ENCODE measurements around the gene ADAMTS8. TPM values are rescaled to one million over a fixed set of nuclear protein-coding genes. Genes with fewer than 3 reads are reported as not detected.
A peak's percentile ranks its signal among the peaks of the same experiment; 100 is the strongest.

ADAMTS8 gene
- polyA plus RNA-seq, 1 of the 3 experiments (the other 2 are of a cell fraction), result not detected

DNA sequence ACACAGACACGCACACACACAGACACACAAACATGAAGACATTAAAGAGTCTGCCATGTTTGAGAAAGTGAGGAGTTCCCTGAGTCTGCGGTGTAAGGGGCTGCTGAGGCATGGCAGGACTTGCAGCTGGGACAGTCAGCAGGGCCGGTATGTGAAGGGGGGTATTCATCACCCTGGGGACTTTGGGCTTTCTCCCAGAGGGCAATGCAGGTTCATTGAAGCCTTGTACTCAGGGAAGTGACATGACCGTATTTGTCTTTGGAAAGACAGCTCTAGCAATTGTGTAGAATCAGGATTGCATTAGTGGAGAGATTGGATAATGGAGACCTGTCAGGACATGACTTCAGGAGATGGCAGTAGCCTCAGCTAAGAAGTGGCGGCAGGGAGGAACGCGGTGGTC lies 9.4 kb upstream of the ADAMTS8 start (continued):
- TF ChIP-seq SIN3A (IDR thresholded peaks at IDR 0.05; ENCODE audit: borderline replicate concordance, low read depth, low read length) (no peak), CHD2 (IDR thresholded peaks at IDR 0.05; ENCODE audit: low read length, partially characterized antibody) (no peak)
- TF ChIP-seq, protein P1, sequence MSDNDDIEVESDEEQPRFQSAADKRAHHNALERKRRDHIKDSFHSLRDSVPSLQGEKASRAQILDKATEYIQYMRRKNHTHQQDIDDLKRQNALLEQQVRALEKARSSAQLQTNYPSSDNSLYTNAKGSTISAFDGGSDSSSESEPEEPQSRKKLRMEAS (IDR thresholded peaks at IDR 0.05; ENCODE audit: low read depth), result no peak

DNA sequence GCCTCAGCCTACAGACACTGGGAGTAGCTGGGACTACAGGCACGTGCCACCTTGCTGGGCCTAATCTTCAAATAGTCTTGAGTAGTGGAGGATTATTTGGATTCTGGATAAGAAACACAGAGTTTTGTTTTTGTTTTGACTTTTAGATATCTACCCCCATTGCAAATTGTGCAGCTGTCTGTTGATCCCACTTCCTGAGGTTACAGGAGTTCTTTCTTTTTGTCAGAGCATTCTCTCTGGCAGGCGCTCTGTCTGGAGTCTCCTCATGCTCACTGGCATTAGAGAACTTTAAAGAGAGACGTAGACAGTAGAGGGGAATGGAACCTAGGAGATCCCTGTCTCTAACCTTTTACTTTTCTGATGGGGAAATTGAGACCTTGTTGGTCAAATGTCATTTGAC lies 7.8 kb upstream of the ADAMTS8 start:
- Histone ChIP-seq H4K20me1 (ENCODE audit: insufficient read depth) (no peaks in the 10 kb centered on the region), H3K9me2 (no peaks in the 10 kb centered on the region), H3K4me1 (ENCODE audit: control insufficient read depth in 1 of 2, insufficient read depth in 2 of 2, low read depth in 1 of 2, low read length in 1 of 2) (peaks cover 0 to 6% of the 10 kb centered on the region in 2 experiments; a peak in 2 of 4 replicates), H3K9ac (no peak overlapping the region), H3K27me3 (ENCODE audit: insufficient read depth) (no peaks in the 10 kb centered on the region), H2AFZ (ENCODE audit: low read depth) (peak overlapping the region; percentile 25; the same call in 1 of the 2 replicates), H3K79me2 (ENCODE audit: insufficient read depth) (no peaks in the 10 kb centered on the region), H3K4me3 (ENCODE audit: low read depth in 2 of 2, low read length in 1 of 2) (no peak overlapping the region), H3K27ac (ENCODE audit: low read depth in 2 of 2, low read length in 1 of 2) (no peak overlapping the region), H3F3A (replicated peaks; ENCODE audit: insufficient read depth) (peaks cover 5% of the 10 kb centered on the region), H3K4me2 (no peak overlapping the region), H3K9me3 (no peaks in the 10 kb centered on the region), H3K36me3 (replicated peaks in 1 of 2; ENCODE audit: control insufficient read depth in 1 of 2, insufficient read depth in 2 of 2, low read length in 1 of 2) (no peaks in the 10 kb centered on the region)
- WGBS (ENCODE audit: low lambda C conversion rate), result 98% methylated on average over 3 of the region's 3 CpGs
- CTCF ChIA-PET, result interaction anchor here (0.7 to 25.8 kb wide), 9 partner anchors 7 to 457 kb away, joined by 3 to 747 read pairs (median 6); partner anchors contain the start of gene ADAMTS15
- TF ChIP-seq, protein P2, sequence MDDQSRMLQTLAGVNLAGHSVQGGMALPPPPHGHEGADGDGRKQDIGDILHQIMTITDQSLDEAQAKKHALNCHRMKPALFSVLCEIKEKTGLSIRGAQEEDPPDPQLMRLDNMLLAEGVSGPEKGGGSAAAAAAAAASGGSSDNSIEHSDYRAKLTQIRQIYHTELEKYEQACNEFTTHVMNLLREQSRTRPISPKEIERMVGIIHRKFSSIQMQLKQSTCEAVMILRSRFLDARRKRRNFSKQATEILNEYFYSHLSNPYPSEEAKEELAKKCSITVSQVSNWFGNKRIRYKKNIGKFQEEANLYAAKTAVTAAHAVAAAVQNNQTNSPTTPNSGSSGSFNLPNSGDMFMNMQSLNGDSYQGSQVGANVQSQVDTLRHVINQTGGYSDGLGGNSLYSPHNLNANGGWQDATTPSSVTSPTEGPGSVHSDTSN (IDR thresholded peaks at IDR 0.05), result no peak
- POLR2A ChIA-PET, result no interaction called here
- no peak for DNase-seq

- peak overlapping the region; percentile 77; the same call in 1 of the 2 replicates for H3K9ac ChIP-seq
- TF ChIP-seq TEAD4 (IDR thresholded peaks at IDR 0.05; ENCODE audit: borderline replicate concordance, insufficient read depth), result no peak; the same call in 1 of the 2 replicates
- no peak for TF ChIP-seq GABPA (IDR thresholded peaks at IDR 0.05; ENCODE audit: low read depth)
- no peak for TF ChIP-seq FOXM1 (IDR thresholded peaks at IDR 0.05; ENCODE audit: low read depth)
- peak; percentile 12; the same call in 1 of the 2 replicates for TF ChIP-seq SMC3 (IDR thresholded peaks at IDR 0.05; ENCODE audit: low read depth, low read length)
- TF ChIP-seq CTCF (IDR thresholded peaks at IDR 0.05), result no peak
- TF ChIP-seq FOSL2 (IDR thresholded peaks at IDR 0.05; ENCODE audit: borderline replicate concordance, low read depth), result peak; percentile 16; the same call in 1 of the 2 replicates
- no peak for TF ChIP-seq POLR2AphosphoS5 (IDR thresholded peaks at IDR 0.05; ENCODE audit: low read depth, low read length)
- no peak for TF ChIP-seq ELF1 (IDR thresholded peaks at IDR 0.05)
- TF ChIP-seq REST (IDR thresholded peaks at IDR 0.05; ENCODE audit: low read depth, low read length), result no peak
- TF ChIP-seq USF1 (IDR thresholded peaks at IDR 0.05; ENCODE audit: borderline replicate concordance, low read depth), result no peak
- peak in 1 of 2 experiments; percentile 52; a peak in 1 of 4 replicates for TF ChIP-seq EP300 (IDR thresholded peaks at IDR 0.05; ENCODE audit: borderline replicate concordance in 1 of 2, low read depth in 1 of 2, low read length in 1 of 2)
- no peak for TF ChIP-seq RCOR1 (IDR thresholded peaks at IDR 0.05; ENCODE audit: low read length)
- peak; percentile 82 for TF ChIP-seq NFIC (IDR thresholded peaks at IDR 0.05; ENCODE audit: borderline replicate concordance)
These were observed 7.3 kb upstream of the ADAMTS8 start for GRCh38 chr11:130435671-130436070.

More at GRCh38 chr11:130435671-130436070, 7.3 kb upstream of the ADAMTS8 start:
- Histone ChIP-seq H3K9me2 (no peaks in the 10 kb centered on the region), H4K20me1 (ENCODE audit: insufficient read depth) (no peaks in the 10 kb centered on the region), H3K36me3 (replicated peaks in 1 of 2; ENCODE audit: control insufficient read depth in 1 of 2, insufficient read depth in 2 of 2, low read length in 1 of 2) (no peaks in the 10 kb centered on the region), H3K9me3 (no peaks in the 10 kb centered on the region), H3K4me3 (ENCODE audit: low read depth in 2 of 2, low read length in 1 of 2) (no peak overlapping the region), H3K79me2 (ENCODE audit: insufficient read depth) (no peaks in the 10 kb centered on the region), H3K27me3 (ENCODE audit: insufficient read depth) (no peaks in the 10 kb centered on the region; the same call in 1 of the 2 replicates), H3K4me1 (ENCODE audit: control insufficient read depth in 1 of 2, insufficient read depth in 2 of 2, low read depth in 1 of 2, low read length in 1 of 2) (peaks cover 0 to 6% of the 10 kb centered on the region in 2 experiments; a peak in 2 of 4 replicates), H3K27ac (ENCODE audit: low read depth in 2 of 2, low read length in 1 of 2) (peak overlapping the region in 1 of 2 experiments; percentile 68; a peak in 2 of 4 replicates), H3F3A (replicated peaks; ENCODE audit: insufficient read depth) (peaks cover 5% of the 10 kb centered on the region), H2AFZ (ENCODE audit: low read depth) (no peak overlapping the region), H3K4me2 (0 out of 2 replicates have a peak overlapping the region, but pooled peaks have one; percentile 82)
- ChIA-PET CTCF (interaction anchor here (0.6 to 25.8 kb wide), 49 partner anchors 8 to 481 kb away, joined by 3 to 747 read pairs (median 5); partner anchors contain the start of gene ADAMTS15), POLR2A (no interaction called here)
- 16% methylated on average over 4 of the region's 4 CpGs for WGBS (ENCODE audit: low lambda C conversion rate)
- no peak for DNase-seq
